ELF-1 (cell line): Measurements from ENCODE around the gene GRM7.

Experiments used
- DNase-seq: peaks from one replicate; pipeline ENCODE4 v3.0.0-alpha.2; 2016; ENCODE audit warnings: low read depth, low spot score

GRM7 gene

GRCh38 chr3:7400360-7400759 lies 539.4 kb downstream of the GRM7 start:
- no peak for DNase-seq

GRCh38 chr3:7401418-7401817 lies 540.5 kb downstream of the GRM7 start:
- DNase-seq = no peak

- DNase-seq = no peak
Observed at GRCh38 chr3:7407107-7407506, 546.2 kb downstream of the GRM7 start.

GRCh38 chr3:7410782-7411181 lies 549.9 kb downstream of the GRM7 start:
- DNase-seq = no peak

DNA sequence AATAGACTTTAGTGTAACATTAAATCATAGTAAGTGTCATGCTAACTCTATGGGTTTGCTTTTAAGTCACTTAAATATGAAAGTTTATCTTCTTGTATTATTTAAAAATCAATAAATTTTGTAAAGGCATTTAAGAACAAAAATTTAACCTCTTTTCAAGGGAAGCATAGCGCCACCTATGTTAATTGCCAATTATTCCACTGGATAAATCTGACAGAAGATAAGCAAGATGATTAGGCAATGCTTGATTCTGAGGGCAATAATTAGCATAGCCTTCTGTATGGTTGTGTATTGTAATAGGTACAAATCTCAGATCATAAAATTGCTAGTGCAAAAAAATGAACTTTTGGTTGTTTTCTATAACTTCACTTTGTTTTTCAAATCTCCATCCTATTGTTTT lies 560.1 kb downstream of the GRM7 start:
- no peak for DNase-seq

DNA sequence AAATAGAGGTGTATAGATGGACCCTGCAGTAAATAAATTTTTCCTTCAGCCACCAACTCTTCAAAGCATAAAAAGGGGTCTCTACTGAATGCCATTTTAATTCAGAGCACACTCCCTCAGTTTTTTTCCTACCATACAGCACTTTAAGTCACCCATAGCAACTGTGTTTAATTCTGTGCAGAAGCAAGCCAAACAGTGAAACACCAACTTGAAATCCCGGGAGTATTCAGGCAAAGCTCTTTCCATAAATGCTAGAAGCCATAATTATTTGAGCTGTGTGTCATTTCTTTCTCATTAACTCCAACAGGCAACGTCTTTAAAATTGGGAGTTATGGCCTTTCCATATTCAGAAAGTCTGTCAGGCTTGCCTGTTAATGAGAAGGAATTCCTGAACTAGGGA lies 562.1 kb downstream of the GRM7 start:
- DNase-seq = no peak

DNA sequence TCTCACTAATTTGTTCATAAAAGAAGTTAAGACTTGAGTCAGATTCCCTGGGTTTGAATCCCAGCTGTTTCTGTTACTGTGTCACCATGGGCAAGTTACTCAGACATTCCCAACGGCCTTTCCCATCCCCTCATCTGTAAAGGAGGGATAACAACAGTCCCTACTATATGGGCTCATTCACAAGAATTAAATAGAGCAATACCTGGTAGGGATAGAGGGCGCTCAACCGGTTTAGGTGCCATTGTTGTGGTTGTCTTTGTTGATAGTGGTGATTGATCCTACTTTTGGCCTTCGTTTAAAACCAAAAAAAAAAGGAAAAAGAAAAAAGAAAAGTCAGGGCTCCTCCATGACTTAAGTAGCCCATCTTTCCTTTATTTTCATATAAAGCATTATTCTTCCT lies 563.1 kb downstream of the GRM7 start:
- DNase-seq = no peak

DNA sequence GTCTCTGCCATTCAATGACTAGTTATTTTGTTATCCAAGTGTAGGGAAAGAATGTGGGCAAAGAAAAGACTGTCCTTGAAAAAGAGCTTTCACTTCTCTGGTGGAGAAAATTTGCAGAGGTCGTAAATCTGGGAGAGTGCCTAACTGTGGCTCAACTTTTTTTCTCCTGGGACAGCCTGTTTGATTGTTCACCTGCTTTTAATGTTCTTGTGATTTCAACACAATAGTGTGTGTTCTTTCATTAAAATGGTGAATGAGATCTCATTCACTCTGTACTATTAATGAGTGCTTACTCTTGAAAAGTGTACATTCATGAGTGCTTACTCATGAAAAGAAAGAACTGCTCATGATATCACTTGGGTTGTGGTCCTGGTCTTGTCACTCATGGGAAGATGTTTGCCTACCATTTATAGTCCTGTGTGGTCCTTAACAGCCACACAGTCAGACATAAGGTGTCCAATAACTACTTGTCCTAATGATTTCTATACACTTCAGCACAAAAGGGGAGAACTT lies 567.3 kb downstream of the GRM7 start:
- no peak for DNase-seq

DNA sequence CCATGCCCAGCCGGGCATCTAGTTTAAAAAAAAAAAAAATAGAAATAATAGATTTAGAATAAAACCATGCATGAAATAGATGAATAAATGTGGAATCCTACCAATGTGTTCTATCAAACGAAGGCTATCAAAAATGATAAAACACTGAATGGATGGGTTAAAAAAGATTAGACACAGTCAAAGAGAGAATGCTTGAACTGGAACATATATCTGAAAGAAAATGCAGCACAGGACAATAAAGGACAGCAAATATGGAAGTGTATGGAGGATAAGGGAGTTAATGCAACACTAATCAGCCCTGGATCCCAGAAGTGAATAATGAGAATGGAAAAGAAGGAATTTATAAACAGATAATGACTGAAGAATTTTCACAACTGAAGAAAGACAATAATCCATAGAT lies 571.7 kb downstream of the GRM7 start:
- DNase-seq = no peak

GRCh38 chr3:7433073-7433472 lies 572.2 kb downstream of the GRM7 start:
- DNase-seq = no peak

- DNase-seq = no peak
Observed at GRCh38 chr3:7436542-7436941, 575.6 kb downstream of the GRM7 start.

GRCh38 chr3:7437231-7437630 lies 576.3 kb downstream of the GRM7 start:
- DNase-seq = no peak

GRCh38 chr3:7439101-7439680 lies 578.3 kb downstream of the GRM7 start:
- no peak for DNase-seq

DNA sequence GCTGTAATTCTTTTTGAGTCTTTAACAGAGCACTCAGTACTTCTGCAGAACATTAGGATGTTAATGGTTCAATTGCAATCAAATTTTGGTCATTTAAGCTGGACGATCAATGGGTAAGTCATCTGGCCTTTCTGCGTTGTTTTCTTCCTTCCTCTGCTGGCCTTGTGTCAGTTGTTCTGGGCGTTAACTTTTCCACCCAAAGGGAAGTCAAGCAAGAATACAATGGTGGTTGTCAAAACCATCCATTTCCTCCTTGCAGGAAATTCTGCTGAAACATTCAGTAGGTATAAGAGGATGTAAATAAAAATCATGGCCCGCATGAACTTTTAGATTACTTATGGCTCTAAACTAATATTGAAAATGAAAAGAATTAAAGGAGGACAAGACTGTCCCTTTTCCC lies 584.0 kb downstream of the GRM7 start:
- DNase-seq = no peak

DNA sequence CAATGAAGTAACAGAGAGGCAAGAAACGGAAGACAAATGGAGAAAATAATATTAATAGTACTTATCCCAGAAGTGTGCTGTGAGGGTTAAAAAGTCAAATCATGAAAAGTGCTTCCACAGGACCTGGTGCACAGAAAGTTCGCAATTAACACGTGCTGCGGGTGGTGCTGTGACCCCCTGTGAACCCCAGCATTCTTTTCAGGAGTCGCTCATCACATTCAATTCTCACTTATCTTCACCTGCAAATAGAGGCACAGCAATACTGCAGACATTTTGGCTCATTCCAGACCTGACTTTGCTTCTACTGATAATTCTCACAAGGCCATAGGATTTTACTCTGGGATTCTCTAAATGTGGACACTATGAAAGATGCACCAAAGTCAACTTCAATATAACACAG lies 584.4 kb downstream of the GRM7 start:
- DNase-seq = no peak

DNA sequence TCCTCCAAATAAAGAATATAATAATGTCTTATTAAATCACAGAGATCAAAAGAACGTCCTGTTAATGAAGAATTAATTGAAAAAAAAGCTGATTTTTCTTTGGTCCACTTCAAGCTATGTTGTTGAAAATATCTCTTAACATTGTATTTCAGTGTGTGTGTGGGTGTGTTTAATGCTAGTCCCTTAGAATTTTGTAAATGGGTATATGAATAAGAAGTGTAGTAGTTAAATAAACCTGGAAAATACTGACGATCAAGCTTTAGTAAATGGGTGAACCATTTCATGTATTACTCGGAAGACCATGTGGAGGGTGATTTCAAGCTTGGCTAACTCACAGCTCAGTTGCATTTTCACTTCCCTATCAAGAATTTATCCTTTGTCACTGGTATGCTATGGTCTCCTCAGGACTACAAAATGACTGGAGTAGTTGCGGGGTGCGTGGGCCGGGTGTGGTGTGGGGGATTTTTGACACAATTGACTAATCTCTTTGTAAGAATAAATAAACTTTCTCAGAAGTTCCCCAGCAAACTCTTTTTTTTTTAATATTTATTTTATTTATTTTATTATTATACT lies 586.4 kb downstream of the GRM7 start:
- DNase-seq = no peak

DNA sequence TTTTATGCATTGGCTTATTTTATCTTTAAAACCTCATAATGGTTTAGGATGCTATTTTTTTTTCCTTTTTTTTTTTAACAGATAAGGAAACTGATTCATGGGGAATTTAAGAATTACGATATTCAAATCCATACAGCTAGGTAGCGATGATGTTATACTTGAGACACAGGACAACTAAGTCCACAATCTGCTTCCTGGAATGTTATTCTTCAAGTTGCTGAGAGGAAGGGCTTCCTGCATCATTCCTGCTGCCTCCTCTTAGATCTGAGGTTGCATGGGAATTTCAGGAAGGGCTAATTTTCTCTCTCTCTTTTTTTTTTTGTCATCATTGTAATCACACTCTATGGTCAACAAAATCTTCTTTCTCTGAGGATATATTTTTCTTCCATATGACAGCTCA lies 595.5 kb downstream of the GRM7 start:
- no peak for DNase-seq

DNA sequence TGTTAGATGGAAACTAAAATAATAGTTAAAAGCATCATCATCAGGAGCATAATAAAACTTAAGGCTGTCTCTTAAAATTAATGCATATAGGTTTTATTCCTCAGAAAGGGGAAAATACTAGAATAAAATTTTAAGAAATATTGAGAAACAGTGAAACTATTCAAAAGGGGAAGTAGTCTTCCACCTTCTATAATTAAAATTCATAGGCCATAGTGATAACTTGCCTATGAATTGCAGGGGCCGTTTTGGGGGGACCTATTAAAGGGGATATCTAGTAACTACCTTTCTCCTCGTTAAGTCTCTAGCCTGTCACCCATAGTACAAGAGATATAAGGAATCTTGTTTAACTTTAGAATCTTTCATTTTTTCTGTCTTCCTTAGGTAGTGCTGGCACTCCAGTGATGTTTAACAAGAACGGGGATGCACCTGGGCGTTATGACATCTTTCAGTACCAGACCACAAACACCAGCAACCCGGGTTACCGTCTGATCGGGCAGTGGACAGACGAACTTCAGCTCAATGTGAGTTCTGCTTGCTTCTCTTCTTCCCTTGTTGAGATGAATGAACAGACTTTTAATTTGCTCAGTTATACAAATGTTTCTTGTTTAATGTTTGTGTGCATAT lies 600.4 kb downstream of the GRM7 start:
- DNase-seq = no peak

GRCh38 chr3:7469866-7470265 lies 609.0 kb downstream of the GRM7 start:
- DNase-seq = no peak

- DNase-seq = no peak
Observed at GRCh38 chr3:7484636-7485035, 623.7 kb downstream of the GRM7 start.

DNA sequence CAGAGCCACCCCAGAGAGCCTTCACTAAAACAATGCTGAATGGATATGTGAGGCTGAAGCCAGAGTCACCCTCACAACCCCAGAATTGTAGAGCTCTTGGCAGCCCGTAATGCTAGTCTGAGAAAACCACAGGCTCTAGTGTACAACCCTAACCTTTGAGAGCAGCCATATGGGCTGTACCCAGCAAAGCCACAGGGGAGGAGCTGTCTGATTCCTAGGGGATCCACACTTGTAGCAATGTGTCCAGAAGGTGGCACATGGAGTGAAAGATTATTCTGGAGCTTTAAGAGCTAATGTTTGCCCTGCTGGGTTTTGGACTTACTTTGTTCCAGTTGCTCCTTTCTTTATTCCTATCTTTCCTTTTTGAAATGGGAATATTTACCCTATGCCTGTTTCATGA lies 626.8 kb downstream of the GRM7 start:
- DNase-seq = no peak

DNA sequence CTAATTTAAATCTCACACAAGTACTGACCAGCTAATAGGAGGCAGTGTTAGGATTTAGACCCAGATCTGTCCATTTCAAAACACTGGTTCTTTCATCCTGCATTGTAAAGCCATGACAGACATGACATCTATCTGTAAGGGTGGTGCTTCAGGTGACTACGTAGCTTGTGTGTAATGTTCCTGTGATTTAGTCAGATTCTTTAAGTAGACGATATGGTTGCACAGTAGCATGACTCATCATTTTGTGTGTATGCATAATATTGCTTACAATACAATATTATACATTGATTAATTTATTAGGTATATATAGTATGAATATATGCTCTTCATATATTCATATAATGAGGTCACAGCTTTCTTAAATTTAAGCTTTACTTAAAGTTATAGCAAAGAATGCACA lies 628.5 kb downstream of the GRM7 start:
- DNase-seq = no peak

GRCh38 chr3:7498715-7499114 lies 637.8 kb downstream of the GRM7 start:
- DNase-seq = no peak
